GM12878 (cell line): ENCODE results near the gene IQGAP2. TPM values are rescaled to one million over a fixed set of nuclear protein-coding genes. Genes with fewer than 3 reads are reported as not detected.

Experiments
- ATAC-seq: fragments of 200-7000 bp; cut with Tn5 transposase; 3 replicates; pipeline ENCODE4 v1.9.1; 2020; ENCODE audit warnings: mild to moderate bottlenecking, moderate library complexity
- BruUV-seq: library from RNA; stranded (reverse); fragments of 400-500 nt; replicated peaks from 2 replicates; lab custom pipeline; 2021; lab: Mats Ljungman, UMichigan
- CTCF ChIA-PET: fragments of 300-600 bp; sonication (Branson Sonifier 250); formaldehyde crosslinking; extraction: SDS; loops from one replicate; lab custom pipeline; 2021; ENCODE audit warnings: inconsistent platforms; lab: Yijun Ruan, JAX
- POLR2A ChIA-PET: fragments of 350-600 bp; formaldehyde crosslinking; extraction: SDS; loops from one replicate; lab custom pipeline; 2021; ENCODE audit warnings: inconsistent platforms; lab: Charles Lee
- RAD21 ChIA-PET: fragments of 300-600 bp; sonication (Branson Sonifier 250); formaldehyde crosslinking; loops from one replicate; lab custom pipeline; 2023; ENCODE audit warnings: antibody characterized with exemption; ENCODE audit not compliant: unreplicated experiment; lab: Charles Lee
- SMC1A ChIA-PET: fragments of 300-600 bp; sonication (Branson Sonifier 250); formaldehyde crosslinking; loops from one replicate; lab custom pipeline; 2023; ENCODE audit not compliant: unreplicated experiment, uncharacterized antibody; lab: Charles Lee
- DNase-seq: peaks from one replicate; pipeline ENCODE4 v3.0.0-alpha.2; 2011; ENCODE audit warnings: low read depth, low spot score
- FAIRE-seq: peaks from 3 replicates; lab custom pipeline; 2011; peaks lifted over from hg19 to GRCh38; lab: Jason Lieb, UNC
- H2AFZ ChIP-seq: 2 replicates; pipeline ENCODE4 v1.6.0; 2011; ENCODE audit warnings: low read depth, low read length, control low read depth; ENCODE audit not compliant: control insufficient read depth
- H3K27ac ChIP-seq: 2 replicates; pipeline ENCODE4 v1.5.1; 2011; ENCODE audit warnings: control low read depth; ENCODE audit not compliant: control insufficient read depth, insufficient read depth
- H3K27me3 ChIP-seq, 2 experiments: replicated peaks in 1 of 2; 2 replicates each; pipeline versions ENCODE4 v1.6.0 to v1.6.1; 2011; ENCODE audit warnings: low read length in 1 of 2; ENCODE audit not compliant: control insufficient read depth in 2 of 2, insufficient read depth in 2 of 2
- H3K36me3 ChIP-seq, 2 experiments: 2 replicates each; pipeline ENCODE4 v1.5.1; 2011; ENCODE audit warnings: low read length in 1 of 2; ENCODE audit not compliant: control insufficient read depth in 2 of 2, insufficient read depth in 2 of 2
- H3K4me1 ChIP-seq: 2 replicates; pipeline ENCODE4 v1.6.1; 2011; ENCODE audit warnings: mild to moderate bottlenecking, low read length, moderate library complexity, mixed read lengths; ENCODE audit not compliant: control insufficient read depth, insufficient read depth
- H3K4me2 ChIP-seq: 2 replicates; pipeline ENCODE4 v1.6.0; 2011; ENCODE audit warnings: control low read depth; ENCODE audit not compliant: control insufficient read depth, insufficient read depth
- H3K4me3 ChIP-seq: fragments of 200-600 bp; sonication (generic); 2 replicates; pipeline ENCODE4 v1.5.1; 2016
- H3K79me2 ChIP-seq: 2 replicates; pipeline ENCODE4 v1.6.0; 2011; ENCODE audit warnings: low read length; ENCODE audit not compliant: control insufficient read depth, insufficient read depth
- H3K9ac ChIP-seq: 2 replicates; pipeline ENCODE4 v1.8.0; 2011; ENCODE audit warnings: low read length, control low read depth, mixed read lengths; ENCODE audit not compliant: control insufficient read depth, insufficient read depth
- H3K9me3 ChIP-seq: replicated peaks from 3 replicates; pipeline ENCODE4 v1.5.1; 2011; ENCODE audit warnings: mild to moderate bottlenecking, low read length; ENCODE audit not compliant: control insufficient read depth, insufficient read depth
- H4K20me1 ChIP-seq: 2 replicates; pipeline ENCODE4 v1.6.0; 2011; ENCODE audit not compliant: control insufficient read depth, insufficient read depth
- HSF1 ChIP-seq: fragments of 150-350 bp; IDR thresholded peaks from 2 replicates; pipeline ENCODE4 v1.6.1; 2014; ENCODE audit warnings: mild to moderate bottlenecking, low read depth, low read length
- MAX ChIP-seq: IDR thresholded peaks from 2 replicates; pipeline ENCODE4 v1.6.1; 2012; ENCODE audit warnings: low read depth, low read length, improper control_type of control experiment
- PBX3 ChIP-seq: IDR thresholded peaks from 2 replicates; pipeline ENCODE4 v1.6.1; 2011; ENCODE audit warnings: mild to moderate bottlenecking, low read depth, low read length, moderate library complexity; ENCODE audit not compliant: insufficient replicate concordance
- RUNX3 ChIP-seq: IDR thresholded peaks from 2 replicates; pipeline ENCODE4 v1.6.1; 2012; ENCODE audit warnings: low read length, inconsistent platforms
- STAT1 ChIP-seq: fragments of 450-650 bp; conservative IDR thresholded peaks from 2 replicates; pipeline ENCODE4 v1.6.1; 2014; ENCODE audit warnings: antibody characterized with exemption, mild to moderate bottlenecking
- TCF12 ChIP-seq: IDR thresholded peaks from 2 replicates; pipeline ENCODE4 v1.6.1; 2011; ENCODE audit warnings: low read depth, mild to moderate bottlenecking, low read length
- TCF7 ChIP-seq: IDR thresholded peaks from 2 replicates; pipeline ENCODE4 v1.6.1; 2014; ENCODE audit warnings: antibody characterized with exemption, borderline replicate concordance
- YY1 ChIP-seq: IDR thresholded peaks from 2 replicates; pipeline ENCODE4 v1.6.1; 2011; ENCODE audit warnings: low read depth, mild to moderate bottlenecking, low read length
- ZNF384 ChIP-seq: IDR thresholded peaks from 2 replicates; pipeline ENCODE4 v1.6.1; 2012; ENCODE audit warnings: low read depth, mild to moderate bottlenecking, low read length, improper control_type of control experiment, borderline replicate concordance
- WGBS: methylation state at CpG from one replicate; pipeline ENCODE4 v1.1.6; 2016; ENCODE audit warnings: low lambda C conversion rate; ENCODE audit not compliant: insufficient replicate concordance, insufficient coverage; ENCODE audit errors: missing lambda C conversion rate; 5-methylcytosine and 5-hydroxymethylcytosine counted together
- in situ Hi-C: fragments of 300-500 bp; cut with MboI; formaldehyde crosslinking; loops from 9 replicates; pipeline ENCODE4 v1.14.3; 2018; ENCODE audit warnings: mixed read lengths
- intact Hi-C: fragments of 100-400 bp; cut with micrococcal nuclease; formaldehyde crosslinking; loops from one replicate; pipeline ENCODE4 v1.14.2; 2022; ENCODE audit not compliant: unreplicated experiment
- polyA plus RNA-seq, 11 experiments: library from polyadenylated mRNA; depleted of rRNA in 4 of 11; unstranded in 6 of 11; stranded (reverse) in 5 of 11; fragments of >200 nt; fragmentation: Nextera tagmentation in 4 of 11; fragmentation: Illumina TruSeq in 1 of 11; extraction: Ambion mirVana in 4 of 11; extraction: Trizol in 1 of 11; gene quantifications; 1 replicate in 1 of 11; 2 replicates in 10 of 11; pipeline versions ENCODE4 v1.2.1 to v1.2.3, GENCODE V29; 2011 to 2016; ENCODE audit warnings: inconsistent platforms in 2 of 11, missing spikeins in 2 of 11, low read depth in 1 of 11
- total RNA-seq, 4 experiments: library from RNA; depleted of rRNA in 3 of 4; stranded (reverse); fragments of >200 nt in 3 of 4; fragmentation: Illumina TruSeq in 1 of 4; extraction: Trizol in 1 of 4; gene quantifications; 2 replicates each; pipeline versions ENCODE4 v1.2.1 to v1.2.3, GENCODE V29; 2013 to 2021

Gene IQGAP2
- total and polyA plus RNA-seq, 10 of the 15 experiments (the other 5 are each of a cell fraction or from before 2014, with no cell fraction given): 14.5 to 41.4 (median 21.8) TPM

GRCh38 chr5:76487386-76487785 lies 84.3 kb downstream of the IQGAP2 start:
- RAD21 ChIA-PET: no interaction called here
- CTCF ChIA-PET: interaction anchor here (0.6 kb wide), 1 partner anchor 587 kb away, joined by 3 read pairs; no protein-coding TSS in a partner anchor

More at GRCh38 chr5:76487386-76487785, 84.3 kb downstream of the IQGAP2 start:
- no peak overlapping the region for H3K27ac ChIP-seq
- H3K27me3 ChIP-seq: no peaks in the 10 kb centered on the region
- no peak for FAIRE-seq
- H2AFZ ChIP-seq: no peak overlapping the region
- no peak for TF ChIP-seq TCF12
- TF ChIP-seq RUNX3: no peak
- no peak for TF ChIP-seq PBX3
- no peak for TF ChIP-seq YY1
- no peak for TF ChIP-seq TCF7
- TF ChIP-seq STAT1: no peak
- no peak for TF ChIP-seq MAX
- no peak for TF ChIP-seq HSF1
- TF ChIP-seq ZNF384: no peak
- H3K79me2 ChIP-seq: no peaks in the 10 kb centered on the region
- no peak for DNase-seq
- ATAC-seq: no peak
- in situ Hi-C loops: no loop called here
- ChIA-PET SMC1A (interaction anchor here (3.2 kb wide), 1 partner anchor 9 kb away, joined by 11 read pairs; no protein-coding TSS in a partner anchor), POLR2A (interaction anchor here (1.2 kb wide), 1 partner anchor 11 kb away, joined by 3 read pairs; no protein-coding TSS in a partner anchor)
- peaks cover 6% of the 10 kb centered on the region; the same call in 1 of the 2 replicates for H3K4me1 ChIP-seq
- H3K9me3 ChIP-seq: no peaks in the 10 kb centered on the region
- no peak overlapping the region for H3K4me2 ChIP-seq
- H4K20me1 ChIP-seq: no peaks in the 10 kb centered on the region
- no peaks in the 10 kb centered on the region for H3K36me3 ChIP-seq
- H3K4me3 ChIP-seq: no peak overlapping the region
- no TSS peak for BruUV-seq
- H3K9ac ChIP-seq: no peak overlapping the region
- intact Hi-C loops: no loop called here
- 92% methylated on average over 4 of the region's 4 CpGs for WGBS
